SKM-1 (cell line): ENCODE results near the gene OTOS.

Experiments
- DNase-seq: peaks from one replicate; lab custom pipeline; 2025; ENCODE audit not compliant: unreplicated experiment; lab: John Stamatoyannopoulos, UW

The OTOS gene

DNA sequence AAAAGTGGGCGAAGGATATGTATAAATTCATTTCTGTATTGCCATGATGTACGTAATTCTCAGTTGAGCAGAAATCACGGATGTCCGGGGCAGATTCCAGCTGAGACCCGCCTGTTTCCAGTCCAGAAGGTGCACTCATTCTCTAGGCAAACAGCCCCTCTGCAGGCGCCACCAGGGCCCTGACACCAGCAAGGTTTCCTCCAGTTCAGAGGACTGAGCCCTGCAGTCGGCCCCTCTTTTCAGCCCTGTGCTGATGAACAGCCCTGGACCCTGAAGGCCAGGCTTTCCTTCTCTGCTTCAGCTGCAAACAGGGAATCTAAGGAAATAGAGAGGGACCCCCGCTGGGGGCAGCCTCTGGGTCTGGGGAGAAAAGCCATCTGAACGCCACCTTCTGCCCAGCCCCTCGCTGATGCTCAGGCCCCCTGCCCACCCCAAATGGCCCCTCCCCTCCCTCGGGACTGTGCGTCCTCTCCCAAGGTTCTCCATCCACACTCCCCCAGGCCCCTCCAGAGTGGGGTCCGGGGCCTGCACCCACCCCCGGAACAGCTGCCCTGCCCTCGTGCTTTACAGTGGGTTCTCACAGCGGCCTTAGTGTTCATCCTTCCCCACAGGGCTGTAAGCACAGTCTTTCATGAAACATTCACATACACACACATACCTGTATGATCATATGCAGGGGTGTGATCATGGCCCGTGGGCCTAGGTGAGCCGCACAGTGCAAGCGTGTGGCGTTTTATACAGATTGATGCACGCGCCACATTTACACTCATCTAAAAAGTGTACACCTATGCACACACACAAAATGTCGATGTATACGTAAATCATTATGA, 16.4 kb downstream of the OTOS start:
- DNase-seq: no peak

DNA sequence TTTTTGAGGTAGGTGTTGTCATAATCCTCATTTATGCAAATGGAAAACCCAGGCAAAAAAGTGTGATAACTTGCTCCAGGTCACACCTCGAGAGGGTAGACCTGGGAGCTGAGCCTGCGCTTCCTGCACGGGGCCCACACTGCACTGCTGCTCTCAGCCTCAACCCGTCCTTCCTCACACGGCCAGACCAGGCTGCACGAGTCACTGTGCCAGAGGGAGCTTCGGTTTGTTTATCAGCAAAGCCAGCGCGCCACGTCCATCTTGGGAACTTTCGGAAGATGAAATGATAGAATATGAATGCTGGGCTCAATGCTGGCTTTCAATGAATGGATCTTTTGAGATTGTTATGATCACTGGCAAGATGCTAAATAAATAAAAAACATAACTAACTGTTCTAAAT, 18.8 kb downstream of the OTOS start:
- no peak for DNase-seq

DNA sequence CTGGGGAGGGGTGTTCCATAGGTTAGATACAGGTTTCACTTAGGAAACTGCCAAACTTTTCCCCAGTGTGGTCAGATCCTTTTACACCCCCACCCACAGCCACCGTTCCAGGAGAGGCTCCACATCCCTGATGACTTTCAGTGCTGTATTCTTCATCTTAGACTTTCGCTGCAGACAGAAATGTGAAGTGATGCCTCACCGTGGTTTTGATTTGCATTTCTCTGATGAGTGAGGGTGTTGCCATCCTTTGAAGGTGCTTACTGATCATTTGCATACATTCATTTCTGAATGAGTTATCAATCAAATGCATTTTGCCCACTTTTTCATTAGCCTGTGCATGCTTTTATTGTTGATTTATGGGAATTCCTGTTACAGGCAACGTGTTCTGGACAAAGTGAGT, 19.3 kb downstream of the OTOS start:
- no peak for DNase-seq

DNA sequence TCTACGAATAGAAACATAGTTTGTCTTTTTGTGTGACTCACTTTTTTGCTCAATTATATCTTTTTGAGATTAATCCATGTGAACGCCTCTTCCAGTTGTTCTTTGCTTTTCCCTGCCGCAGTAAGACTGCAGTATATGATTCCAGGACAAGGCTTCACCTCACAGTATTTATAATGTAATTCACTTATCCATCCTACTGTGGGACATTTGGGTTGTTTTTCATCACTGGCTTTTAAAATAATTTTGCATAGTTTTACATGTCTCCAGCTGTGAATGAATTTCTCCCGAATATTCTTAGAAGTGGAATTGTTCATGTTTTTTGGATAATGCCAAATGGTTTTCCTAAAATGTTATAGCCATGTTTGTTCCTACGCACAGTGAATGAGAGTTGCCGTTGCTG, 26.2 kb downstream of the OTOS start:
- DNase-seq: no peak

DNA sequence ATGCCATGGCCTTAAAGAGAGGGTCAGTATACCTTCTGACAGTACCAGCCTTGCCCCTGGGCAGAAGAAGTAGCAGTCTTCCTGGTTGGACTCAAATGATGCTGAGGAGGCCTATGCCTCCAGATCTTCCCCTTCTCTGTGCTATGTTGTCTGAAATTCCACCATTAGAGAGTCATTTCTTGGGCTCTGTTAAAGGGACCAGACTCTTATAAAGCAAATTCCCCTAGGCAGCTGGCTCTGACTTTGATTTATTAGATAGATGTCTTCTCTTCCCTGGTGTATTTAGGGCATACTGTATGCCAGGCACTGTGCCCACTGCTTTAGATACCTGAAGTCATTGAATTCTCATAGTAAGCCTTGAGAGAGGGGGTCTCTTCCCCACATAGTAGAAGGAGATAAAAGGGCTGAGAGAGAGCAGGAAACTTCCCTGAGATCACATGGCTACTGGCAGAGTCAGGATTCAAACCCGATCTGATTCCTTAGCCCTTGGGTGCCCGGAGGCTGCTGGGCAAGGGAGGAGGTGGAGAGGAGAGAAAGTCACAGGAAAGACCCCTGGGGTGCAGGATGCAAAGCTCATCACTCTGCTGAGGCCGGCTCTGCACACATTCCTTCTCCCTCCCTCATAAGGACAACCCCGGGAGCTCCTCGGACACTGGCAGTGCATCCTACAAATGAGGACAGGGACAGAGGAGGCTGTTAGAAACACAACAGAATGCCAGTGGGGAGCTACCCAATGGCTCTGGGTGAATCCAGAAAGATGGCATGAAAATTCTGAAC, 27.4 kb downstream of the OTOS start:
- DNase-seq: no peak

DNA sequence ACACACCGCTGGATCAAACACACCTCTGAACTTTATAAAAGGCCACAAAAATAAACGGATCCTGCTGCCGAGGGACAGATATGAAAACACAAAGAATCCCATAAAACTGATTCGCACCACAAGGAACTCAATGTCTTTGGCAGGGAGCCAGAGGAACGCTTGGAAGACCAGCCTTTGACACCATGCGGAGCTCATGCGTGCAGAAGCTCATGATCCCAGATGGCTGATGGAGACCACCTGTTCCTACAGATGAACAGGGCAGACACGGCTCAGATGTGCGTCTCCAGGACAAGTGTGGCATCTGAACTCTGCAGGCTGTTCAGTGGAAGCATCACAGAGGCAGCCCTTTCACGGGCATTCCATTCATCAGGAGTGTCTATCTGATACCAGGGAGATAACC, 29.2 kb downstream of the OTOS start:
- DNase-seq: no peak

DNA sequence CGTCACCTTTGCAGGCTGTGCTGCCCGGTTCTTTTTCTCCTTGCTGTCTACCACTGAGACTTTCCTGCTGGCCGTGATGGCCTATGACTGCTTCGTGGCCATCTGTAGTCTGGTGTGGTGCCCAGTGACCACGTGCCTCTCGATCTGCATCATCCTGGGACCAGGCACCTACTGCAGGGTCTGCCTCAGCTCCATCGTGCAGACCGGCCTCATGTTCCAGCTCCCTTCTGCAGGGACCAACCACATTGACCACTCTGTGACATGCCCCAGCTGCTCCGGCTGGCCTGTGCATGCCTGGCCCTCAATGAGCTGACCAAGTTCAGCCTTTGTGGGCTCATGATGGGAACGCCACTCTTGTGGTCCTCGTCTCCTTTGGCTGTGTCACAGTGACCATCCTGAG, 31.1 kb downstream of the OTOS start:
- DNase-seq: no peak

DNA sequence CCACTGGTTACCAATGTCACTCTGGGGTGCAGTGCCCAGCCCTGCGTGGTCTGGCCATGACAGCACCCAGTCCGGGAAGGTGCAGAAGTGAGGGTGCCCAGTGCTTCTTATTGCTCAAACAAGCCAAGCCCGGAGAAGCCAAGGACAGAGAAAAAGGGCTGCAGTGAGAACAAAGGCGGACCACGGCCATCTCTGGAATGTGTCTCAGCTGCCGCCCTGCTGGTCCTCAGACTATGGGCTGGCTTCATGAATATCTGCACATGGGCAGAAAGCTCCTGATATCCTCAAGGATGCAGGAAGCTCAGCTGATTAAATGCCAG, 33.0 kb downstream of the OTOS start:
- DNase-seq: no peak

DNA sequence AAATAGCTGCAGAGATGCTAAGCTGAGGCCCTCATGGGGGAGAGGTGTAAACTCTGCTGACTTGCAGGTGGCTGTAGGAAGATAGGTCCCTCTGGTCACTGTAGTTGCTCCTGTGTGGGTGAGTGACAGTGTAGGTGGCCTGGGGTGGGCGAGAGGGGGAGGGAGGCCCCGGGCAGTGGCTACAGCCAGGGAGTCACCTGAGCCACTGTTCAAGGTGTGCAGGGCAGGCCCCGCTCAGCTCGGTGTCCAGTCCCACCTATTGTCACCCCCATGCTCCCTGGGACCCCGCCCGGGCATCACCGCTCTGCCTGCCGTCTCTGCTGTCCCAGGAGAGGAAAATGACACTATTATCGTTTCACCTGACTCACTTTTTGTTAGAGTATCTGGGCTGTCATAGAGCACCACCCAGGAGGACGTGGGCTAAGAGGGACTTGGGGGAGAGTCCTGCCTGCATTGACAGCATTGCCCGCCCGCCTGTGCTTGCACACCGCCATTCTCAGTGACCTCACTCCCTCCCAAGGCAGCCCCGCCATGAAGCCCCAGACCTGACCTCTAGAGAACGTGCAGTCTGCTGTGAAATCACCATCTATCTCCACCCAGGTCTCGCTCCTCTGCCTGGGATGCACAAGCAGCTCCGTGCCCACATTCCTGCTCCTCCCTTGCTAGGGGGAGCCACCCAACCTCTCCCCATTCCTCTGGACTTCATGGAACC, 33.5 kb downstream of the OTOS start:
- DNase-seq: no peak

DNA sequence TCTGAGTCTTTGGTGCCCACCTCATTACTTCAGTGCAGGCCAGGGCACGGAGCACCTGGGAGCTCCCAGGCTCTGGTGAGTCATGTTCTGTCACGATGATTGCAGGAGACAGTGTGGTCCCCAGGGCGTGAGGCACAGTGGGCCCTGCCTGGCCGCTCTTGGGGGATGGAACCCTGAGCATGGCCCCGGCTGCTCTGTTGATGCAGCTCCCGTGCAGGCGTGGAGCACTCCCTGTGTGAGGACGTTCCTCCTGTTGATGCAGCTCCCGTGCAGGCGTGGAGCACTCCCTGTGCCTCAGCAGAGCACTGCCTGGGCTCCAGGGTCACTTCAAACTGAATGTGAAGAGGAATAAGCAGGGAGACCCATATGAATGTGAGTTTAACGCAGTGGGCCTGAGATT, 34.5 kb downstream of the OTOS start:
- DNase-seq: no peak

DNA sequence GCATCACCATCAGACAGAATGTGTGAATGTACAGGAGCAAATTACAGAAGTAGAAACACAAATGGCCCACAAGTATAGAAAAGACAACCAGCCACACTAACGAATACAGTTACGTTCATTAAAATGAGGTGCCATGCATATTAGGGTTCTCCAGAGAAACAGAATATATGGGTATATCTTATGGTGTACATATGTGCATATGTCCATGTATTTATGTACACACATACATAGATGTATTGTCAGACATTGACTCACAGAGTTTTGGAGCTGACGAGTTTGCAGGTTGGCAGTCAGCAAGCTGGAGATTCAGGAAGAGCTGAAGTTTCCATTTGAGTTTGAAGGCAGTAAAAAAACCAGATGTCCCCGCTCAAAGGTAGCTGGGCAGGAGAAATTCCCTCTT, 37.3 kb downstream of the OTOS start:
- no peak for DNase-seq

DNA sequence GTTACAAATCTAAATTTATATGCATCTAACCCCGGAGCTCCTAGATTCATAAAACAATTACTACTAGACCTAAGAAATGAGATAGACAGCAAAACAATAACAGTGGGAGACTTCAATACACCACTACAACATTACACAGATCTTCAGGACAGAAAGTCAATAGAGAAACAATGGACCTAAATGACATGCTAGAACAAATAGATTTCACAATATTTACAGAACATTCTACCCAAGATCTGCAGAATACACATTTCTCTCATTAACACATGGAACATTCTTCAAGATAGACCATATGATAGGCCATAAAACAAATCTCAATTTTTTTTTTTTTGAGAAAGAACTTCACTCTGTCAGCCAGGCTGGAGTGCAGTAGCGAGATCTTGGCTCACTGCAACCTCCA, 42.1 kb downstream of the OTOS start:
- no peak for DNase-seq

DNA sequence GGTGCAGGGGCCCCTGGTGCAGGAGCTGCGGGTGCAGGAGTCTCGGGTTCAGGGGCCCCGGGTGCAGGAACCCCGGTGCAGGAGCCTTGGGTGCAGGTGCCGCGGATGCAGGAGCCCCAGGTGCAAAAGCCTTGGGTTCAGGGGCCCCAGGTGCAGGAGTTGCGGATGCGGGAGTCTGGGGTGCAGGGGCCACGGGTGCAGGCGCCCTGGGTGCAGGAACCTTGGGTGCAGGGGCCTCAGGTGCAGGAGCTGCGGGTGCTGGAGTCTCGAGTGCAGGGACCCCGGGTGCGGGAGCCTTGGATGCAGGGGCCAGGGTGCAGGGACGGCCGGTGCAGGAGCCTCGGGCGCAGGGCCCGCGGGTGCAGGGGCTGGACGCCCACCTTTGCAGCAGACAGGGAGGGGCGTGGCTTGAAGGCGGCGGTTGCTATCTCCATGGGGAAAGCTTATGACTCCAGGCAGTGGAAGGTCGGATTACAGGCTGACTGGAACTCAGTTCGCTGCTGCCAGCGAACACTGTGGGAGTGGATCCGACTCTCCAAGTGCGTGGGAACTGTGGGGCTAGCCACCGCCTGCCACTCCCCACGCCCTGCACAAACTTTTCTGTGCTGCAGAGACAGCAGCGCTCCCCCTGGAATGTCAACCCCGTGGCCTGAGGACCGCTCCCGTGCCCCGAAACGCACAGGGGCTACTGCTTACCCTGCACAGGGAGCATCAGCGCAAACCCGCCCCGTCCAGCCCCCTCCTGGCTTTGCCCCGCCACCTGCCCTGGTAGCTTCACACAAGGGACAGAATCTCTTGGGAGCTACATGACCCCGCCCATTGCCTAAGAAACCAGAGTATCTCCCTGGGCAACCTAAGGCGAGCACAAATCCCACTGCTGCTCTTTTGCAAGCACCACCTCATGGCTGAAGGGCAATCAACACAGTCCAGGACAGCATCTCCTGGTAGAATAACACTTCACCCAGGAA, 44.6 kb downstream of the OTOS start:
- DNase-seq: no peak

DNA sequence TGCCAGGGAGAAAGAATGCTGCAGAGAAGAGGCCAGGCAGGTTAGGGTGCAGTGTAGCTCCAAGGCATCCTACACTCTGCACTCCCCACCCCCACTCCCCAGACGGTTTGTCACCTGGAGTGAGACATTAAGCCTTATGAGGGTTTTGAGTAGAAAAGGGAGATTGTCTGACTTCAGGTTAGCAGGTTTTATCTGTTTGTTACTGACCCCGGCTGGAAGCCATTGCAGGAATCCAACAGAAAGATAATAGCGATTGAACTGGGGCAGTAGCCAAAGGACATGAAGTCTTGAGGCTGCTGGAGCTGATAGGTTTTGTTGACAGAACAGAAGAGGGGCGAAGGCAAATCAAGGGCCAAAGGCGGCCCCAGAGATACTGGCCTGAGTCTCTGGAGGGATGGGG, 51.2 kb downstream of the OTOS start:
- no peak for DNase-seq
